Activated CD4-positive, alpha-beta T cell treated with anti-CD3 and anti-CD28 coated beads for 4 hours (primary cell): Measurements from ENCODE around the gene RPS26.
A peak's percentile ranks its signal among the peaks of the same experiment; 100 is the strongest.

ENCODE experiments used
- DNase-seq, 2 donors: peaks; one replicate each; pipeline ENCODE4 v3.0.0-alpha.2; 2020

Gene RPS26

DNA sequence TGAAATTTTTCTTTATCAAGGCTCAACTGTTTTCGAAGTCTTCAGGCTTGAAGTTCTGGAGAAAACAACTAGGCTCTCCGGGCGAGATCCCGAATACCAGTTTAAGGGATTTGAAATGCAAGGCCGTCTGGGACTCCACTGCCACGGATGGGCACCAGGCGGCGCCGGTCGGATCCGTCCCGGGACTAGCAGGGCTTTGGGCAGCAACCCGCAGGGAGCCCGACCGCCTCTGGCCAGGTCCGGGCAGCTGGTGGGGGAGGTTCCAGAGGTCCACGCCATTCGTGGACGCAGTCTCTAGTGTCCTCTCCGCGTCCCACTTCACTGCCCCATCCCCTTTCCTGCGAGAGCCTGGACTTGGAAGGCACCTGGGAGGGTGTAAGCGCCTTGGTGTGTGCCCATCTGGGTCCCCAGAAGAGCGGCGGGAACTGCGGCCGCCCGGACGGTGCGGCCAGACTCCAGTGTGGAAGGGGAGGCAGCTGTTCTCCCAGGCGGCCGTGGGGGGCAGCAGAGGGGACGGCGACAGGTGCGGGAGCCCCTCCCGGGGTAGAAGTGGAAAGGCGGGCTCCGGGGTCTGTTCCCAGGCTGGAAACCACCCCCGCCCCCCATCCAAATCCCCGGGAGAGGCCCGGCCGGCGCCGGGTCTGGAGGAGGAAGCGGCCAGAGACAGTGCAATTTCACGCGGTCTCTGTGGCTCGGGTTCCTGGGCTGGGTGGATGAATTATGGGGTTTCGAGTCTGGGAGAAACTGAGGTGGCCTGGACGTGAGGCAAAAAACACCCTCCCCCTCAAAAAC, 37.4 kb downstream of the RPS26 start:
- DNase-seq, result peak; percentile 41 to 43

DNA sequence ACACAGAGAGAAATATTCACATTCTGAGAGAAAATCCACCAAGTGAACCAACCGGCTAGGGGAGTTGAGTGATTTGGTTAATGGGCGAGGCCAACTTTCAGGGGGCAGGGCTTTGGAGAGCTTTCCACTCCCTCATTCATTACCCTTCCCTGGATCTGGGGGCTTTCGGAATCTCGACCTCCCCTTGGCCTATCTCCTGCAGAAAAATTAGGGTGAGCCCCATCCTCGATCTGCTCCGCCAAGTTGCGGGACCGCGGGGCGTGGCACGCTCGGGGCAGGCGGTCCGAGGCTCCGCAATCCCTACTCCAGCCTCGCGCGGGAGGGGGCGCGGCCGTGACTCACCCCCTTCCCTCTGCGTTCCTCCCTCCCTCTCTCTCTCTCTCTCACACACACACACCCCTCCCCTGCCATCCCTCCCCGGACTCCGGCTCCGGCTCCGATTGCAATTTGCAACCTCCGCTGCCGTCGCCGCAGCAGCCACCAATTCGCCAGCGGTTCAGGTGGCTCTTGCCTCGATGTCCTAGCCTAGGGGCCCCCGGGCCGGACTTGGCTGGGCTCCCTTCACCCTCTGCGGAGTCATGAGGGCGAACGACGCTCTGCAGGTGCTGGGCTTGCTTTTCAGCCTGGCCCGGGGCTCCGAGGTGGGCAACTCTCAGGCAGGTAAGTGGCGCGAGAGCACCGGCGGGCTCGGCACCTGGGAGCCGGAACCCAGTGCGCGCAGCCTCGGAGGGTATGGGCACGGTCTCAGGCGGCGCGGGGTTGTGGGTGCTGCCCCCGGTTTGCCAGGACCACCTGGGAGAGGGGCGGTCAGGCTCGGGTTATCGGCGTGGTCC, 38.2 kb downstream of the RPS26 start, which contains the start of gene ERBB3:
TSS of gene ERBB3 (plus strand) at position 443 of the 833 bp plus-strand sequence. CDS start at position 579, 136 bp downstream.
- peak; percentile 67 to 76 for DNase-seq

- DNase-seq, result no peak
Measured at GRCh38 chr12:56080556-56081138, 38.9 kb downstream of the RPS26 start.

- DNase-seq, result no peak
Measured at GRCh38 chr12:56081393-56082347, 40.0 kb downstream of the RPS26 start.

DNA sequence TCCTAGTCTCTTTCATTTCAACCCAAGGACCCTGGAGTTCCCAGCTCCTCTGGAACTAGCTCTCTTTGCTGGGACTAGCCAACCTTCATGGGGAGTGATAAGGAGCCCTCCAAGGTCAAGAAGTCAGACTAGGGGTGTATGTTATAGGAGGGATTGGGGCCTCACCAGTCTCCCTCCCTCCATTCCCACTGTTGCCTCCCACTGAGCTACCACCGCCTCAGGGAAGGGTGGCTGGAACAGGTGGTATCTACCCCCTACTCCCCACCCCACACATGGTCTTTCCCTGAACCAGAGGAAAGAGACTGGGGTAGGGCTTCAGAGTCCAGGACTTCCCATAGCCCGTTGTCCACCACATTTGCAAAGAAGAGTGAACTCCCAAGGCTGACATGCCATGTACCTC, 40.7 kb downstream of the RPS26 start:
- DNase-seq, result no peak

DNA sequence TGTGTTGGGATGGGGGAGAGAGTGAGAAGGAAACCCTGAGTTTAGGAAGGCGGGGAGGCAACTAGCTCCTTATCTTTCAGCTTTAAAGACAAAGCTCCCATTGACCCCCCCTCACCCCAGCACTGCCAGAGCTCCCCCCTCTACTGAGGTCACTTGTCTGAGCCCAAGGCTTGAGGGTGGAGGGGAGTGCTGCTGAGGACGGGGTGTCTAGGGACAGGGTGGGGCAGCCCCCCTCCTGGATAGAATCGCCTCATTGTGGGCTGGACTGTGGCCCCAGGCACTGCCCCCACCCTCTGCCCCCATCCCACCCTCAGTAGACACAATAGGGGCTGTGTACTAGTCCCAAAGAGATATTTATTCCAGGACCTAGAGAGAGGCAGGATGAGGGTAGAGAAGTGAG, 41.2 kb downstream of the RPS26 start:
- DNase-seq, result no peak

DNA sequence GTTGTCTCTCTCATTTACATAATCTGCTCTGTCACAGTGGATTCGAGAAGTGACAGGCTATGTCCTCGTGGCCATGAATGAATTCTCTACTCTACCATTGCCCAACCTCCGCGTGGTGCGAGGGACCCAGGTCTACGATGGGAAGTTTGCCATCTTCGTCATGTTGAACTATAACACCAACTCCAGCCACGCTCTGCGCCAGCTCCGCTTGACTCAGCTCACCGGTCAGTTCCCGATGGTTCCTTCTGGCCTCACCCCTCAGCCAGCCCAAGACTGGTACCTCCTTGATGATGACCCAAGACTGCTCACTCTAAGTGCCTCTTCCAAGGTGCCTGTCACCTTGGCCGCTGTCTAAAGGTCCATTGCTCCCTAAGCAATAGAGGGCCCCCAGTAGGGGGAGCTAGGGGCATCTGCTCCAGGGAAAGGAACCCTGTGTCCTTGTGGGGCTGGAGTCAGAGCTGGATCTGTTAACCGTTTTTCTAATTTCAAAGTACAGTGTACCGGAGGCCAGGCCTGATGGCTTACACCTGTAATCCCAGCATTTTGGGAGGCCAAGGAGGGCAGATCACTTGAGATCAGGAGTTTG, 43.3 kb downstream of the RPS26 start:
- DNase-seq, result peak in 1 of 2 donors; percentile 10

GRCh38 chr12:56086096-56086495, 44.4 kb downstream of the RPS26 start:
- DNase-seq, result no peak

GRCh38 chr12:56086608-56087007, 44.9 kb downstream of the RPS26 start:
- no peak for DNase-seq

DNA sequence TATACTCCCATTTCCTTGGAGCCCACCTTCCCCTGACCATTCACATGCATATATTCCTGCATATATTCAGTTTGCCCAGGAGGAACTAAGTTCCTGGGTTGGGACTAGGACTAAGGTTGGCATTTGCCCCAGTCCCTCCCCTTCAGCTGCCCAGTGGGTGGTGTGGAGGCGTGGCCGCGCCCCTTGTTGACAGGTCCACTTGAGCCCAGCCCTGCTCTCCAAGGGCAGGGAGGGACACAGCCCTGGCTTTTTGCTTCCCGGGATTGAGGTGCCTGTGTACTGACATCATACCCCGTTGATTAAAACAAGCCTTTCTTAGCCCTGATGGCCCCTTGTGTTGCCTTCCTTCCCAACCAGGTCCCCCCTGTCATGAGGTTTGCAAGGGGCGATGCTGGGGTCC, 45.5 kb downstream of the RPS26 start:
- no peak for DNase-seq
